Activated CD4-positive, alpha-beta memory T cell treated with anti-CD3 and anti-CD28 coated beads, Interleukin-2, amount 10 ng/mL, durations not matched to agents 7 days and 5 days (primary cell): ENCODE data around the gene PPP2R3C. TPM values are rescaled to one million over a fixed set of nuclear protein-coding genes. Genes with fewer than 3 reads are reported as not detected.
"Not testable (repeated sequence)": the region's sequence is repeated elsewhere in the genome, so short reads cannot be mapped to it uniquely, and the experiment has no call there.

Experiments
- CTCF ChIA-PET: fragments of 350-600 bp; sonication (Branson Sonifier 250); formaldehyde crosslinking; loops from one replicate; lab custom pipeline; 2021; ENCODE audit warnings: antibody characterized with exemption, inconsistent platforms; lab: Charles Lee
- POLR2A ChIA-PET: fragments of 350-600 bp; sonication (Branson Sonifier 250); formaldehyde crosslinking; loops from one replicate; lab custom pipeline; 2021; ENCODE audit warnings: antibody characterized with exemption; lab: Charles Lee
- DNase-seq: peaks from one replicate; pipeline ENCODE4 v3.0.0-alpha.2; 2020
- H3K27ac Mint-ChIP-seq: one replicate; pipeline ENCODE4 v1.8.0; 2021; ENCODE audit warnings: mild to moderate bottlenecking, mixed read lengths
- H3K27me3 Mint-ChIP-seq: one replicate; pipeline ENCODE4 v1.8.0; 2021; ENCODE audit warnings: mixed read lengths
- H3K36me3 Mint-ChIP-seq: one replicate; pipeline ENCODE4 v1.8.0; 2021; ENCODE audit warnings: low read depth, mixed read lengths
- H3K4me1 Mint-ChIP-seq: one replicate; pipeline ENCODE4 v1.8.0; 2021; ENCODE audit warnings: mixed read lengths
- H3K4me3 Mint-ChIP-seq: one replicate; pipeline ENCODE4 v1.8.0; 2021; ENCODE audit warnings: mild to moderate bottlenecking, mixed read lengths
- H3K9me3 Mint-ChIP-seq: one replicate; pipeline ENCODE4 v1.8.0; 2021; ENCODE audit warnings: mixed read lengths
- total RNA-seq, 2 experiments: library from RNA; stranded (reverse); gene quantifications; one replicate each; pipeline ENCODE4 v1.2.3, GENCODE V29; 2021

PPP2R3C gene
- total RNA-seq, 2 experiments from 2014 or later = 51.7 to 59.4 TPM

DNA sequence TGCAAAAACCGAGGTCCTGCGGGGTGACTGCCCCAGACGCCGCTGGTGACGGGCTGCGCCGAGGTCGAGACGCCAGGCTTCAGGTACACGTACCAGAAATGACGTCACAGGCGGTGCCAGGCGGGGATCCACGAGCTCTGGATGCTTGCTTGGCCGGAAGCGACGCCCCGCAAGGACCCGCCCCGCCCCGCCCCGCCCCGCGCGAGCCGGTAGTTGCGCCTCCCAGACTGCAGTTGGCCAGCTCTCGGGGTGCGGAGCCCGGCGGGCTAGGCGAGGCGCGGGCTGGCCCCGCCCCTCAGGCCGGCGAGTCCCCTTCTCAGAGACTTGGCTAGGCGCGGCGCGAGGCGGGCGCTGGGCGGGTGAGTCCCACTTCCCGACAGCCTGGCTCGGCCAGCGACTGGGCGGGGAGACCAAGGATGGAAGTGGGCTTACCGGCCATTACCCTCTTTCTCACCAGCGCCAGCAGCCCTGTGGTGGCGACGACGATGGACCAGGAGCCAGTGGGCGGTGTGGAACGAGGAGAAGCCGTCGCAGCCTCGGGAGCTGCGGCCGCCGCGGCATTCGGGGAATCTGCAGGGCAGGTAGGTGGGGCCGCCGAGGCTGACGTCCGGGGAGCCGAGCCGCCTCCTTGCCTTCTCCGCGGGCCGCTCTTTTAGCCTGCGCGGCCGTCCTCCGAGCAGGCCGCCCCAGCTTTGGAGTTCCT is 75.6 kb downstream of the PPP2R3C start, which contains the start of gene FAM177A1:
TSS of gene FAM177A1 (plus strand) at position 225 of the 703 bp plus-strand sequence. CDS start at position 417, 192 bp downstream.
- no peaks in the 10 kb centered on the region for H3K27me3 Mint-ChIP-seq
- POLR2A ChIA-PET = interaction anchor here (0.6 to 3.5 kb wide), 30 partner anchors 10 to 780 kb away, joined by 3 to 97 read pairs (median 5); partner anchors contain the start of genes BAZ1A, BRMS1L, CFL2 and NFKBIA
- peaks cover 37% of the 10 kb centered on the region for H3K4me1 Mint-ChIP-seq
- DNase-seq = peak; percentile 99
- H3K4me3 Mint-ChIP-seq = peak within 1 kb of the TSS; percentile 83
- peaks cover 20% of the 10 kb centered on the region for H3K36me3 Mint-ChIP-seq
- H3K9me3 Mint-ChIP-seq = no peaks in the 10 kb centered on the region
- H3K27ac Mint-ChIP-seq = peak within 1 kb of the TSS; percentile 96
- CTCF ChIA-PET = interaction anchor here (0.6 to 2.6 kb wide), 12 partner anchors 14 to 374 kb away, joined by 3 to 20 read pairs (median 4); partner anchors contain the start of genes PPP2R3C, PRORP and SRP54

DNA sequence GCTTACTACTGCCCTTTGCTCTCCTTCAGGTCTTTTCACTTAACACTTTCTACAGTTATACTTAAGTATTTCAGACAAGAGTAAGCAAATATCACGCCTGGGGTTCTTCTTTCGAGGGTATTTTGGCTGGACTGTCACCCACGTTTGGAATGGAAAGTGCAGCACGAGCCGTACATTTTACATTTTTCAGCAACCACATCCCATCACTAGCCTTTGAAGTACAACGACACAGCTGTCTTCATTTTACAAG is 76.1 kb downstream of the PPP2R3C start:
- POLR2A ChIA-PET = interaction anchor here (0.6 to 3.5 kb wide), 23 partner anchors 11 to 780 kb away, joined by 3 to 97 read pairs (median 6); partner anchors contain the start of genes BAZ1A, BRMS1L, CFL2 and NFKBIA
- H3K9me3 Mint-ChIP-seq = no peaks in the 10 kb centered on the region
- CTCF ChIA-PET = interaction anchor here (0.7 to 2.6 kb wide), 9 partner anchors 14 to 375 kb away, joined by 3 to 20 read pairs (median 5); partner anchors contain the start of genes PPP2R3C, PRORP and SRP54

DNA sequence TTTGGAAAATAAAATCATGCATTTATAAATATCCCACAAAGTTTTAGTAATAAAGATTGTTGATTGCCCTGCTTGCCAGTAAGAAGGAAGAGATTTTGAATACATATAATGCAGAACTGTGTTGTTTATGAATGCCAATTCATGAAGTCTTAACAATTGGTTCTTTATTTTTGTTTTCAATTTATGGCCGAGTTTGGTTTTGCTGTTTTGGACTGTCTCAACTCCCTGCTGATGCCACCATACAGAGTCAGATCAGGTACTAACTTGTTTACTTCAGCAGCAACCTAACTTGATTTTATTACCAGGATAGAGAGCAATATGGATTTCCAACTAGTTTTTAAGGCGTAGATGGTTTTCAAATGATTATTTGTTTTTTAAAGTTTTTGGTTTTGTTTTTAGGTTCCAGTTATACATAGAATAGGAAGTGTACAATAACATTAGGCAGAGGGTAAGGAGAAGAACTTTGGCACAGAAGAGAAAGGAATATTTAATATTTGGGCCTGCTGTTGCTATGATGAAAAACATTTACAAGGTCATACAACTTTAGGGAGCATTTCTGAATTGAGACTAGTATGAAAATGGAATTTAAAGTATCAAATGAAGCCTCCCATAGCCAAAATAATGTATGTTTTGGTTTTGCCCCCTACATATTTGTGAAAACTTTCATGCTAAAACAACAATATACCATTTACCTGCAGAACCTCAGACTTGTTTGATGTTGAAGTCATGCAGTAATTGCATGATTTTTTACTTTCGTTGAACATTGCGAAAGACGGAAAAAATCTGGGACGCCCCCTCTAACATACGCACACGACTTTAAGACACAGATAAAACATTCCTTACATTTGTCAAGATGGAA is 76.6 kb downstream of the PPP2R3C start:
- Mint-ChIP-seq H3K9me3 (no peaks in the 10 kb centered on the region), H3K36me3 (peaks cover 13% of the 10 kb centered on the region), H3K27me3 (no peaks in the 10 kb centered on the region), H3K4me3 (peak overlapping the region; percentile 83), H3K4me1 (peaks cover 31% of the 10 kb centered on the region), H3K27ac (peak overlapping the region; percentile 96)
- CTCF ChIA-PET = interaction anchor here (0.7 to 2.6 kb wide), 7 partner anchors 31 to 375 kb away, joined by 3 to 20 read pairs (median 5); partner anchors contain the start of gene SRP54
- DNase-seq = no peak
- POLR2A ChIA-PET = interaction anchor here (0.6 to 3.5 kb wide), 21 partner anchors 11 to 372 kb away, joined by 3 to 97 read pairs (median 6); partner anchors contain the start of genes BAZ1A, NFKBIA, PPP2R3C and PRORP

More for the DNA sequence above, 76.1 kb downstream of the PPP2R3C start:
- peak overlapping the region; percentile 83 for H3K4me3 Mint-ChIP-seq
- peaks cover 36% of the 10 kb centered on the region for H3K4me1 Mint-ChIP-seq
- H3K36me3 Mint-ChIP-seq = peaks cover 18% of the 10 kb centered on the region
- no peaks in the 10 kb centered on the region for H3K27me3 Mint-ChIP-seq
- H3K27ac Mint-ChIP-seq = peak overlapping the region; percentile 96
- no peak for DNase-seq

DNA sequence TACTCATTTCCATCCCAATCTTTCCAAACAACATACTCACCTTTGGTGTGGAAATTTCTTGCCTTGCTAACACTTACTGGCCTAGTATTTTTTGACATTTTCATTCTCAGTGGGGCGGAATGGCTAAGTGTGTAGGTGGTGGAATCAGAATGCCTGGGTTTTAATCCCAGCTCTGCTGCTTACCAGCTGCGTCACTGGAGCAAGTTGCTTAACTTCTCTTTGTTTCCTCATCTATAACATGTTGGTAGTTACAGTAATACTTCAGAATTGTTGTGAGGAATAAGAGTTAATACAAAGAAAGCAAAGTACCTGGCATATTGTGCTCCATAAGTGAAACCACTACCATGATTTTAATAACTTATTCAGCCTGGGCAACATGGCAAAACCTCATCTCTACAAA is 78.7 kb downstream of the PPP2R3C start:
- Mint-ChIP-seq H3K4me3 (no peak overlapping the region), H3K27me3 (no peaks in the 10 kb centered on the region), H3K27ac (no peak overlapping the region), H3K4me1 (peaks cover 23% of the 10 kb centered on the region), H3K36me3 (peaks cover 5% of the 10 kb centered on the region), H3K9me3 (no peaks in the 10 kb centered on the region)
- CTCF ChIA-PET = interaction anchor here (1.0 kb wide), 1 partner anchor 8 kb away, joined by 5 read pairs; no protein-coding TSS in a partner anchor
- no peak for DNase-seq
- POLR2A ChIA-PET = interaction anchor here (1.0 to 3.0 kb wide), 2 partner anchors 60 to 170 kb away, joined by 3 to 9 read pairs; partner anchors contain the start of gene SRP54

DNA sequence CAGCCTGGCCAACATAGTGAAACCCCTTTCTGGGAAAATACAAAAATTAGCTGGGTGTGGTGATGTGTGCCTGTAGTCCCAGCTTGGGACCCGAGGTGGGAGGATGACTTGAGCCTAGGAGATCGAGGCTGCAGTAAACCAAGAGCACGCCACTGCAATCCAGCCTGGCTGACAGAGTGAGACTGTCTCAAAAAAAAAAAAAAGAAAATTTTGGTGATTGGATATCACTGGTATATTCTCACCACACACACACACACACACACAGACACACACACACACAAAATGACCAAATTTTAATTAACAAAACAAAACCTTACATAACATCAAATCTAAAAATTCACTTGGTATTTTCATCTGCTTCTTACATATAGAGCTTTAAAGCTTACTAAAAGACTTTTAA is 79.2 kb downstream of the PPP2R3C start:
- Mint-ChIP-seq H3K9me3 (no peaks in the 10 kb centered on the region), H3K36me3 (peaks cover under 1% of the 10 kb centered on the region), H3K4me3 (no peak overlapping the region), H3K4me1 (peaks cover 19% of the 10 kb centered on the region), H3K27me3 (no peaks in the 10 kb centered on the region), H3K27ac (no peak overlapping the region)
- ChIA-PET POLR2A (interaction anchor here (3.0 kb wide), 1 partner anchor 59 kb away, joined by 9 read pairs; the partner anchor contains the start of gene SRP54), CTCF (no interaction called here)
- DNase-seq = no peak

DNA sequence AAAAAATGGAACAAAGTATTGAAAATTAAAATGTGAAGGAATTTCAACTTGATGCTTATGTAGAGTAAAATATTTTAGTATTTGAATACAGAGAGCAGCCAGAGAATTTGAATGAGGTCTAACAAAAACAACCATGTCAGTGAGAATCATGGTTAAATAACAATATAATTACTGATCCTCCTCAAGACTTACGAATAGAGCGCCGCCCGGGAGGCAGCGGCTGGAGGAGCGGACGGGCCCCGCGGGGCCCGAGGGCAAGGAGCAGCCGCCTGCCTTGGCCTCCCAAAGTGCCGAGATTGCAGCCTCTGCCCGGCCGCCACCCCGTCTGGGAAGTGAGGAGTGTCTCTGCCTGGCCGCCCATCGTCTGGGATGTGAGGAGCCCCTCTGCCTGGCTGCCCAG is 83.5 kb downstream of the PPP2R3C start:
- Mint-ChIP-seq H3K36me3 (peaks cover 23% of the 10 kb centered on the region), H3K9me3 (peaks cover 20% of the 10 kb centered on the region)
- H3K4me1 Mint-ChIP-seq, H3K27me3 Mint-ChIP-seq, POLR2A ChIA-PET, DNase-seq, H3K27ac Mint-ChIP-seq, CTCF ChIA-PET, H3K4me3 Mint-ChIP-seq: not testable (repeated sequence)

Other genes with a start within 250 kb of the PPP2R3C start
- gene BAZ1A, start 246.6 kb downstream of the PPP2R3C start, total RNA-seq = 10 to 100 TPM; 49.8 to 53.1 TPM
- gene SRP54, start 139.0 kb downstream of the PPP2R3C start, total RNA-seq = 10 to 100 TPM; 69.4 to 71.2 TPM
- 10 to 100 TPM; 51.4 to 51.5 TPM for gene FAM177A1, start 75.7 kb downstream of the PPP2R3C start, total RNA-seq
- gene PRORP, start 562 bp upstream of the PPP2R3C start, total RNA-seq = 10 to 100 TPM; 43.3 to 44.9 TPM
- gene PSMA6, start 170.4 kb upstream of the PPP2R3C start, total RNA-seq = 100 to 1,000 TPM; 235 to 242 TPM